ENCODE results near the gene STXBP3.
"Not testable (repeated sequence)": the region's sequence is repeated elsewhere in the genome, so short reads cannot be mapped to it uniquely, and the experiment has no call there.

Gene STXBP3

GRCh38 chr1:108729481-108729880 is 17.0 kb upstream of the STXBP3 start:
- DNase-seq (ENCODE audit: low read depth in 1 of 2, low spot score in 1 of 2), result no peak

- DNase-seq (ENCODE audit: low read depth in 1 of 2, low spot score in 1 of 2), result no peak
Measured at GRCh38 chr1:108732398-108732797, 14.1 kb upstream of the STXBP3 start.

- no peak for DNase-seq (ENCODE audit: low read depth in 1 of 2, low spot score in 1 of 2)
Measured at GRCh38 chr1:108734171-108734865, 12.2 kb upstream of the STXBP3 start.

GRCh38 chr1:108742253-108742652 is 4.2 kb upstream of the STXBP3 start:
- no peak for DNase-seq (ENCODE audit: low read depth in 1 of 2, low spot score in 1 of 2)

GRCh38 chr1:108745980-108746381 is 493 bp upstream of the STXBP3 start:
- DNase-seq (ENCODE audit: low read depth in 1 of 2, low spot score in 1 of 2), result no peak

GRCh38 chr1:108747171-108747850 is 837 bp downstream of the STXBP3 start:
- DNase-seq (ENCODE audit: low read depth in 1 of 2, low spot score in 1 of 2), result peak in 1 of 2 donors; percentile 22

- no peak for DNase-seq (ENCODE audit: low read depth in 1 of 2, low spot score in 1 of 2)
Measured at GRCh38 chr1:108747898-108748297, 1.4 kb downstream of the STXBP3 start.

GRCh38 chr1:108749081-108749480 is 2.6 kb downstream of the STXBP3 start:
- DNase-seq (ENCODE audit: low read depth in 1 of 2, low spot score in 1 of 2), result no peak

- DNase-seq (ENCODE audit: low read depth in 1 of 2, low spot score in 1 of 2), result no peak
Measured at GRCh38 chr1:108750476-108751181, 4.2 kb downstream of the STXBP3 start.

- DNase-seq (ENCODE audit: low read depth in 1 of 2, low spot score in 1 of 2), result no peak
Measured at GRCh38 chr1:108753363-108753762, 6.9 kb downstream of the STXBP3 start.

- DNase-seq (ENCODE audit: low read depth in 1 of 2, low spot score in 1 of 2), result no peak
Measured at GRCh38 chr1:108758796-108759195, 12.3 kb downstream of the STXBP3 start.

- no peak for DNase-seq (ENCODE audit: low read depth in 1 of 2, low spot score in 1 of 2)
Measured at GRCh38 chr1:108767115-108767514, 20.6 kb downstream of the STXBP3 start.

- no peak for DNase-seq (ENCODE audit: low read depth in 1 of 2, low spot score in 1 of 2)
Measured at GRCh38 chr1:108767708-108768107, 21.2 kb downstream of the STXBP3 start.

- DNase-seq (ENCODE audit: low read depth in 1 of 2, low spot score in 1 of 2), result no peak
Measured at GRCh38 chr1:108777839-108778238, 31.4 kb downstream of the STXBP3 start.

GRCh38 chr1:108779455-108779854 is 33.0 kb downstream of the STXBP3 start:
- no peak for DNase-seq (ENCODE audit: low read depth in 1 of 2, low spot score in 1 of 2)

- no peak for DNase-seq (ENCODE audit: low read depth in 1 of 2, low spot score in 1 of 2)
Measured at GRCh38 chr1:108780937-108781574, 34.6 kb downstream of the STXBP3 start.

GRCh38 chr1:108781575-108781944 is 35.1 kb downstream of the STXBP3 start:
- DNase-seq (ENCODE audit: low read depth in 1 of 2, low spot score in 1 of 2), result not testable (repeated sequence)

- DNase-seq (ENCODE audit: low read depth in 1 of 2, low spot score in 1 of 2), result no peak
Measured at GRCh38 chr1:108785264-108785663, 38.8 kb downstream of the STXBP3 start.

- DNase-seq (ENCODE audit: low read depth in 1 of 2, low spot score in 1 of 2), result no peak
Measured at GRCh38 chr1:108785880-108786279, 39.4 kb downstream of the STXBP3 start.

GRCh38 chr1:108791790-108792189 is 45.3 kb downstream of the STXBP3 start:
- no peak for DNase-seq (ENCODE audit: low read depth in 1 of 2, low spot score in 1 of 2)

GRCh38 chr1:108792420-108792819 is 45.9 kb downstream of the STXBP3 start:
- DNase-seq (ENCODE audit: low read depth in 1 of 2, low spot score in 1 of 2), result no peak

GRCh38 chr1:108799001-108799400 is 52.5 kb downstream of the STXBP3 start:
- no peak for DNase-seq (ENCODE audit: low read depth in 1 of 2, low spot score in 1 of 2)
